H7 (cell line): Measurements from ENCODE around the gene PTPRN2. TPM values are rescaled to one million over a fixed set of nuclear protein-coding genes. Genes with fewer than 3 reads are reported as not detected.

Experiments
- DNase-seq: peaks from one replicate; pipeline ENCODE4 v3.0.0; 2012
- H3K27me3 ChIP-seq: 2 replicates; pipeline ENCODE4 v1.6.0; 2011; ENCODE audit warnings: mild to moderate bottlenecking, low read length; ENCODE audit not compliant: control insufficient read depth, insufficient read depth
- H3K36me3 ChIP-seq: replicated peaks from 2 replicates; pipeline ENCODE4 v1.5.1; 2011; ENCODE audit warnings: low read length; ENCODE audit not compliant: control insufficient read depth, insufficient read depth
- H3K4me3 ChIP-seq: 2 replicates; pipeline ENCODE4 v1.5.1; 2011; ENCODE audit warnings: low read depth, mild to moderate bottlenecking, control low read depth, low read length, moderate library complexity; ENCODE audit not compliant: insufficient read depth
- total RNA-seq: library from RNA; depleted of rRNA; stranded (reverse); fragments of >200 nt; shearing (Covaris generic); gene quantifications from 2 replicates; pipeline ENCODE4 v1.2.3, GENCODE V29; 2014

PTPRN2 gene
- total RNA-seq, 1 experiment from 2014 or later, result 0.80 TPM

DNA sequence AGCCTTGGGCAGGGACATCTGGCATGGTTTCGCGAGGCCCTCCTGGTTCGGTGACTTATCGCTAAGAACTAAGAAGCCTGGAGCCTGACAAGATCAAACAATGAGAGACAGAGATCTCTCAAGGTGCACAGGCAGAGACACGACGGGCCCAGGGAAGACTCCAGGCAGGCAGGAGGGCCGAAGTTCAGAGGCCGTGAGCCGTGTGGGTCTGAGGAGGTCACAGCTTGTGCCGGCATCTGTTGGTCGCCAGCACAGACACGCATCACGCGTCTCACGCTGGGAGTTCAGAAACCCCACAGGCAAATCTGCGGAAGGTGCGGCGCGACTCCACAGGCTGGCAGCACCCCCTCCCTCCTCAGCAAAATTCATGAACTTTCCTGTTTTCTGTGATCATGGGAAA is 936.8 kb downstream of the PTPRN2 start:
- H3K36me3 ChIP-seq, result no peaks in the 10 kb centered on the region
- H3K4me3 ChIP-seq, result no peak overlapping the region
- H3K27me3 ChIP-seq, result no peaks in the 10 kb centered on the region
- peak; percentile 36 for DNase-seq

- no peaks in the 10 kb centered on the region for H3K36me3 ChIP-seq
- peak; percentile 63 for DNase-seq
- H3K4me3 ChIP-seq, result no peak overlapping the region
- no peaks in the 10 kb centered on the region for H3K27me3 ChIP-seq
Observed at GRCh38 chr7:157650131-157650631, 937.4 kb downstream of the PTPRN2 start.

GRCh38 chr7:157646551-157646950 is 941.1 kb downstream of the PTPRN2 start:
- H3K36me3 ChIP-seq, result no peaks in the 10 kb centered on the region
- no peaks in the 10 kb centered on the region for H3K27me3 ChIP-seq
- no peak overlapping the region for H3K4me3 ChIP-seq
- DNase-seq, result no peak

DNA sequence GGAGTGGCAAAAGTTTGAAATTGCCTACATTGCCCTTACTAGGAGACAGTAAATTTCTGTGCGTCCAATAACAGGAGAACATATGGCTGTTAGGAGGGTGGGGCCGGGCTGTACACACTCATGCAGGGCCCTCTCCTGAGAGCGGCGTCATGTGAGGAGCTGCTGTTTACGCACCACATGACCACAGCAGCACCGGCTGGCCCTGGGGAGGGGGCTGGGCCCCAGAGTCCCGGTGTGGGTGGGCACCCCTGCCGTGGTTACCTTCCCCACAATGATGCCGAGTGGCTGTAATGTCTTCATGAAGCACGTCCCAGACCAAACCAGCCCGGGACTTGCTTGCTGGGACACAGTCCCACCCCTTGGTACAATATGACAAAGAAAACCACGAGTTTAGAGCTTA is 942.1 kb downstream of the PTPRN2 start:
- H3K27me3 ChIP-seq, result no peaks in the 10 kb centered on the region

DNA sequence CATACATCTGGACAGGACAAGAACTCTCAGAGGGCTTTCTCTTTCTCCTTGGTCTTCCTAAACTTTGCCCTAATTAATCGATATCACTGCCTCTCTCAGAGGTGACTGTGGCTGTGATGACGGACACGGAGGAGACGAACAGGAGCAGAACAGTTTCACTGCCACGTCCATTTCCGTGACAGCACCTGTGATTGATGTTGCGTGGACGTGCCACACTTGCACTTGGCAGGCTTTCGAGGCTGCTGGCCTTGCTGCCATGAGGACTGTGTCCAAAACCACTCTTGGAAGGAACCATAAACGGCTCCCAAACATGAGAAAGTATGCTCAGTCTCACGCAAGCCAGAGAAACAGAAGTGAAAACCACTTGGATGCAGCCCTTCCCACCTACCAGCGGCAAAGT is 942.7 kb downstream of the PTPRN2 start:
- no peaks in the 10 kb centered on the region for H3K36me3 ChIP-seq
- H3K4me3 ChIP-seq, result no peak overlapping the region
- H3K27me3 ChIP-seq, result no peaks in the 10 kb centered on the region
- DNase-seq, result no peak

More for the DNA sequence above, 942.1 kb downstream of the PTPRN2 start:
- DNase-seq, result no peak
- H3K4me3 ChIP-seq, result no peak overlapping the region
- H3K36me3 ChIP-seq, result no peaks in the 10 kb centered on the region

- Histone ChIP-seq H3K4me3 (no peak overlapping the region), H3K27me3 (no peaks in the 10 kb centered on the region), H3K36me3 (no peaks in the 10 kb centered on the region)
- DNase-seq, result no peak
Observed at GRCh38 chr7:157643525-157643970, 944.1 kb downstream of the PTPRN2 start.

GRCh38 chr7:157641866-157642265 is 945.8 kb downstream of the PTPRN2 start:
- DNase-seq, result no peak
- Histone ChIP-seq H3K4me3 (no peak overlapping the region), H3K36me3 (no peaks in the 10 kb centered on the region), H3K27me3 (no peaks in the 10 kb centered on the region)

- no peak for DNase-seq
- Histone ChIP-seq H3K36me3 (no peaks in the 10 kb centered on the region), H3K27me3 (no peaks in the 10 kb centered on the region), H3K4me3 (no peak overlapping the region)
Observed at GRCh38 chr7:157640144-157640543, 947.5 kb downstream of the PTPRN2 start.

DNA sequence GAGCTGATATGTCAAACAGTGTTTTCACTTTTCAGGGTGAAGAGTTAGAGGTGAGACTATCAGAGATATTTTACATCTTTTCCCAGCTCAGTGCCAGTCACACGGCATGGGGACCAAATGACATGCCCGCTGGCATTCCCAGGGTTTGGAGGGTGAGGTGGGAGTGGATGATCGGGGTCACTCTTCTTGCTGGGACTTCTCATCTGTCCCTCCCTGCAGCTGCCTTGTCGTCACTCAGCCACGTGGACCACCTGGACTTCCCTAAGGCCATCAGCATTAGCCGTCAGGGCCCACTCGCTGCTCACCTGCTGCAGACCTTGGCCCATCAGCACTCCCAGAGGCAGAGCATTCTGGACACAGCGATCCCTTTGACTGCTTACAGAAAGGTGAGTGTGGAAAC is 949.1 kb downstream of the PTPRN2 start:
- no peaks in the 10 kb centered on the region for H3K36me3 ChIP-seq
- no peak overlapping the region for H3K4me3 ChIP-seq
- H3K27me3 ChIP-seq, result no peaks in the 10 kb centered on the region
- no peak for DNase-seq

- H3K4me3 ChIP-seq, result no peak overlapping the region
- no peak for DNase-seq
- no peaks in the 10 kb centered on the region for H3K36me3 ChIP-seq
- H3K27me3 ChIP-seq, result no peaks in the 10 kb centered on the region
Observed at GRCh38 chr7:157637216-157637949, 950.2 kb downstream of the PTPRN2 start.

DNA sequence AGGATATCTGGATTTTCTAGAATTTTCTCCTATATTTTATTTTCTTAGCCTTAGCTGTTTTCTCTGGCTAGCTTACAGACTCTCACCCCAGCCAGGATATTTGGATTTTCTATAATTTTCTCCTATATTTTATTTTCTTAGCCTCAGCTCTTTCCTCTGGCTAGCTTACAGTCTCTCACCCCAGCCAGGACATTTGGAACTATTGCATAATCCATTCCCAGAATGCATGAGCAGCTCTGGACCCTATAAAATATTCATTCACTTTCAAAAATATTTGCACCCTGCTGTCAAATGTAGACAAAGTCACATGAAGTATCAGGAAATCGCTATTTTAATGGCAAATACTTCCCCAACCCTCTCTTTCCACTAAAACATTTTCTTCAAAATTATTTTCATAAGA is 952.0 kb downstream of the PTPRN2 start:
- Histone ChIP-seq H3K36me3 (no peaks in the 10 kb centered on the region), H3K27me3 (no peaks in the 10 kb centered on the region), H3K4me3 (no peak overlapping the region)
- no peak for DNase-seq

- Histone ChIP-seq H3K27me3 (no peaks in the 10 kb centered on the region), H3K4me3 (no peak overlapping the region), H3K36me3 (no peaks in the 10 kb centered on the region)
- no peak for DNase-seq
Observed at GRCh38 chr7:157635148-157635500, 952.5 kb downstream of the PTPRN2 start.

DNA sequence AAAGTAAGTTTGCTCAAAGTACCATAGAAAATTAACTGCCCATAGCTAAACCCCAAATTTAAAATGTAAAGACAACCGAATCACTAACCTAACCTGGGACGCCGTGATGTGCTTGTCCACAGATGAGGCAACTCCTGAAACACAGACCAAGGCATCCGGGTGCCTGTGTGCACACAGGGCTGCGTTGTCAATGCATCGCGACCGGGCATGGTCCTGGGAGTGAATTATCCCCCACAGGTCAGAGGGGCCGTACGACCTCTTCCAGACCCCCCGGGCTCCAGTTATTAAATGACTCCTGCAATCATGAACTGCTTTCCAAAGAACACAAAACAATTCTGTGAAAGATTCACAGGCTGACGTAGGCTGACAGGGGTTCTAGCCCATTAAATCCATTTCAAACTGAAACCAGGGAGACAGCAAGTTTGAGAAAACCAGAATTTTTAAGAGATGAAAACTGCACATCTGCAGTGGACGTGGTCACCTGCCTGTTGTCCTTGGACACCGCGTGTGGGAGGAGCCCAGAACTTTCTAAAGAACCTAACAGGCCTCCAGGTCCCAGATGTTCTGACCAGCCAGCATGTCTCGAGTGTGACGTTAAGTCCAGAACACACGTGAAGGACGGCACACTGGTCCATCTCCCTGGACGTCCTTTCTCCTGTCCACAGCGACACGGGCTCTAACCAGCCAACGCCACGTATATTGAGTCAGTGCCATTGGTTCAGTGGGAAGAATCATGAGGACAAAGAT is 953.0 kb downstream of the PTPRN2 start:
- Histone ChIP-seq H3K36me3 (no peaks in the 10 kb centered on the region), H3K4me3 (no peak overlapping the region), H3K27me3 (no peaks in the 10 kb centered on the region)
- no peak for DNase-seq

- DNase-seq, result peak; percentile 75
- Histone ChIP-seq H3K27me3 (no peaks in the 10 kb centered on the region), H3K36me3 (no peaks in the 10 kb centered on the region)
Observed at GRCh38 chr7:157633465-157634185, 954.0 kb downstream of the PTPRN2 start.

More at GRCh38 chr7:157633465-157634185, 954.0 kb downstream of the PTPRN2 start:
- no peak overlapping the region for H3K4me3 ChIP-seq
